GM19043 (cell line): ENCODE measurements around the gene LSM6.

Source experiments
- ATAC-seq: cut with Tn5 transposase; IDR thresholded peaks from one replicate; pipeline ENCODE4 v1.9.1; 2021; ENCODE audit warnings: low read depth; ENCODE audit not compliant: unreplicated experiment

Gene LSM6

DNA sequence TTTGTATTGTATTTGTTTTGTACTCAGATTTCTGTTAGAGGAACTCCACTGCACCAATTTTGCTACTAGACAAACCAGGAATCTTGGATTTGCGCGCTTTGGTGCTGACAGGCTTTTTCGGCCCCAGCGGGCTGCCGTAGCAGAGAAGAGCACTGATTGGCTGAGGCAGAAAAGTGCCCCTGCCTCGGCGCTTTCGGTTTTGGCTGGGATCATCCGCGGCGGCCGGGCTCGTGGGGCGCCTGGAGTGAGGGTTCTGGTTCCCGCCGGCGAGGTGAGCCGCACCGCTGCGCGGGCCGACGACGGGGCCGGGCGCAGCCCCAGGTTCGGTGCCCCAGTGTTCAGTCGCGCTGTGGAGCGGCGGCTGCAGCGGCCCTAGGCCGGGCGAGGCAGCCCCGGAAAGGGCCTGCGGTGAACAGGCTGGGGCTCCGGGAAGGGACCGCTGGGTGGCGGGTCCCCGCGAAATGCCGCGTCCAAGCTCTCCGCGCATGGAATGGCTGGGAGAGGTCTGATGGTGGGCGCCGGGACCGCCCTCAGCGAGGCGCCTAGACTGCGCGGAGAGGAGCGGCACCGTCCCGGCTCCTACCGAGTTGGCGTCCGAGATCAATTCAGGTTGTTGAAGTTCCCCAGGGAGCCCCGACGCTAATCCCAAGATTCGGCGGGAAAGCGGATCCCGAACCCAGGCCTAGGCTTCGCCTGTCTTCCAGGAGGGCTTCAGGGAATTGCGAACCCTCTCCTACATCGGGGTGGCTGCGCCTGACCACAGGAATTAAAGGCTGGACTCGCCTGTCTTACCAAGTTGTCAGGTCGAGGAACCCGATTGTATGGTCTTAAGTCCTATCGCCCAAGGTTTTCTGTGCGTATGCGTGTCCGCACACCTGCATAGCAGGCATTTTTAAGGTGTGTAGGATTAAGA lies at the start of gene LSM6:
LSM6 (plus strand) TSS at position 178 of the 913 bp plus-strand sequence. CDS start 7,204 bp downstream, outside the sequence.
- ATAC-seq: peak; percentile 91

DNA sequence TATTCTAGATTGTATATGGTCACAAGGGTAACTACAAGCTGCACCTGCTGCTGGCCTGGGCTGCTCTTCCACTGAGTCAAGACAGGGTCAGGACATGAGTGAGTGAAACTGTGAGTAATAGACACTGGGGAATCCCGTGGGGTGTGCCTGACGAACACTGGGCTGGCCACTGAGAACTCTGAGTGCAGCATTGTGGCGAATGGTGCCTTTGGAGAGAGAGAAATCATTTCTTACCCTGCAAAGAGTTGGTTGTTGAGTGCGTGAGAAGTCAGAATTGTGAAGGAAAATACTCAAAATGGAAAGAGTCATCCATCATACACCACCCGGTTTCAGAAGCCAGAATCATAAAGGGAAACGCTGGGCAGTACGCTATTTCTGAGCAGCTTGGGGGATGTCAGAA lies 43.1 kb upstream of the LSM6 start:
- ATAC-seq: peak; percentile 95

DNA sequence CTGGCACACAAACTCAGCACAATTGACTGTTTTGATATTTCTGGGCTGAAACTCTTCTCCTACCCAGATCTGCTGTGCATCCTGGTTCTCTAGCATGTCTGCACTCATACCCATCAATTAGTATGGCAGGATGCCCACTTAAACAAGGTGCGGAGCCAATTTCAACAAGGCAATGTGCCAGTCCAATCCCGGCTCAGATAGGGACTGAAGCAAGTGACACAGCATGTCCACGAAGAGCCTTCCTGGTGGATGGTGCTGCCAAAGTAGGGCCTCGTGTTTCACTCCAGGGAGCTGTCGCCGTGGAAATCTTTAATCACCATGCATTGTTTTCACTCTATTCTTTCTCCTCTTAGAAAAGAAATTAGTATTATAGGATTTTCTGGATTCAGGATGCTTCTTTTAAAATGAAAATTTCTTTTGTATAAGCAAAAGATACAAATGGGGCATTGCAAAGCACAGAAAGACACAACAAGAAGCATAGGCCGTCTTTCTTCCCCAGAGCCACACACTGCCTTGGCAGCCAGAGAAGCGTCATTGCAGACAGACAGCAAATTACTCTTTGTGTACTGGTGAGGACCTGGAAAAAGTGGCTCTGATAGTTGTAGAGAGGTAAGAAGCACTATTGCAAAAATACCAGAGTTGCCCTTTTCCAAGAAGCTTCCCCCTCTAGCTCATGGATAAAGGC lies 40.6 kb upstream of the LSM6 start:
- ATAC-seq: no peak

DNA sequence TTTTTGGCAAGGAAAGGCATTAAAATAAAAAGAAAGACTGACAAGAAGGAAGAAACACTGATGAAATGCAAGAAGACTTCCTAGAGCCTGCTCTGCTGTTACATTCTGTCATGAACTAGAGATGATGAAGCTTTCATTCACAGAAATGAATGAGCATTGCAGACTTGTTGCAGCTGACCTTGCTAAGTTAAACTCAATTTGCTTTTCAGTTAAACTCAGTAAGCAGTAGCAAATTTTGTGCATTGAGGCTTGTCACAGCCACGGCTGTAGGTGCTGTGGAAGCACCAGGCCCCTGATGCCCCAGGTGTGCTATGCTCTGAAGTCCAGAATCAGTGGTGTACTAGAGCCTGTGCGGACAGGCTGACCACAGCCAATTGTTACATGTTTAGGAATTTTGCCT lies 39.6 kb upstream of the LSM6 start:
- ATAC-seq: no peak

DNA sequence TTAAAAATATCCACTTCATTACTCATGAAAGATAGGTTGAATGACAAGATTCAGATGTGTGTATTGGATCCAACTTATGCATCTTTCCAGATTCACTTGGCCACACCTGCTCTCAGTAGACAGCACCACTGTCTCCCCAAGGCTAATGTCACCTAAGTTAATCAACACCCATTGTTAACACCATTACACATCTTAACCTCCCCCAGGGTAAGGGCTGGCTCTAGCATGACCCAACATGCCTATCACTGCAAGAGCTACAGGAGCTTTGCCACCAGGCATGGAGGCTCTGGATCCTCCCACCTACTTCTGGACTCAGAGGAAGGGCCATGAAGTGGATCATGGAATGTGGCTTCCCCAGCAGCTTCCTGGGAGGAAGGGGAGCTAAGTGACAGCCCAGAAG lies 32.8 kb upstream of the LSM6 start:
- no peak for ATAC-seq

DNA sequence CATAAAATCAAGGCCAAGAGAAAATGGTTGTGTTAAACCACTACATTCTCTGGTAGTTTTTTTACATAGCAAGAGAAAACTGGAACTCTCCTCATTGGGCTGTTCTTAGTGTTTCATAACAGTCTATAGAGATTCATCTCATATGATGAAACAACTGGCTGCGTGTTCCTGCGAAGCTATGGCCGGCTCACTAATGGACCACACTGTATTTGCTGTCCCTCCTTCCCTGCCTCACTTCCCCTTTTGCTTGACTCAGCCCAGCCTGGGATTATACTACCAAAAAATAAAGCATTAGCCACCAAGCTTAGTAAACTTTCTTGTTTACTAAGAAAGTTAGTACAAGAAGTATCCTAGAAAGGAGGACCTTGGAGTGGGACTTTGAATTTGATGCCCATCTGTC lies 31.6 kb upstream of the LSM6 start:
- ATAC-seq: no peak

DNA sequence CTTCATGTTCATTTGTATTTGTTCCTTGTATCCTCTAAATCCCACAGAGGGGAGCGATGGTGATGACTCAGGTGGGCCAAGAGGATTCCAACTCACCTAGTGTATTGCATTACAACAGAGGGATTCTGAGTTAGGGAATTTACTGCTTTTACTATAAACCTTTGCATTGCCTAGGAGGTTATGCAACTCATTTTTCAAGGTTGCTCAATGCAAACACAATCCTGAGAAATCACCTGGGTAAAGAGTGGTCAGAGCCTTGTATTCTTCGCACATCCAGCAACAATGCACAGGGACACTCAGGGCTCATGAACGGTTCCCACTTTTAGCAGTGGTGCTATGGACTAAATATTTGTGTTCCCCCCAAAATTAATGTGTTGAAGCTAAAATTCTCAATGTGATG lies 28.6 kb upstream of the LSM6 start:
- no peak for ATAC-seq

DNA sequence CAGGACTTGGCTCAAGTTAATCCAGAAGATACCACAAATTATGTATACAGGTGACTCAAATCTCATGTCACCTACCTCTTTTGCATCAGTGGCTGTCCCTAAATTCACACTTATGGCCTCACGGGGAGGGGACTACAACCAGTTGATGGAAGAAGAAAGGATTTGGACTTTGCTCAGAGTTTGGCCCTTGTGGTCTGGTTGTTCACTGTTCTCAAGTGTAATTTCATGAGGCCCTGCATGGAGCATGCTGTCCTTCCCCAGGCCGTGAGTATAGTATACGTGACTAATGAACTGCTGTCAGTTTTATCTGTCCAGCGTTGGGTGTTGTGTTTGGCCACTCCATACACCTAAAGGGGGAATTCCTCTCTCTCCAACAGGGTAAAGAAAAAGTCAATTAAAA lies 27.5 kb upstream of the LSM6 start:
- no peak for ATAC-seq

DNA sequence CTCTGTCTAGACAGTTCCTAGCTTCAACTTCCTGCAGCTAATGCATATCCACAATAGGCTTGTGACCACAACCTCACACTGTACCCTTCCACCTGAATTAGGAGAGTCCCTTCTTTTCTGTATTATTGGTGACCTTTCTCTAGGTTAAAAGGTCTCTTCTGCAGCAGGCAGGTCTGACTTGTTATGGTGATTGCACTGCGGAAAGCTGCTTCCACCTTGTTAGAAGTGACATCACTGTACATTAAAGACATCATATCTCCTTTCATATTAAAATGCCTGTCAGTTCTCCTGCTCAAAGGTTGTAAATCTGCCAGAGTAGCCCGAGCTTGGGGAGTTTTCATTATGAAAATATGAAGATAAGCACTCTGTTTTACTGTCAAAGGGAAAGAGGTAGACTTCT lies 21.5 kb upstream of the LSM6 start:
- no peak for ATAC-seq

DNA sequence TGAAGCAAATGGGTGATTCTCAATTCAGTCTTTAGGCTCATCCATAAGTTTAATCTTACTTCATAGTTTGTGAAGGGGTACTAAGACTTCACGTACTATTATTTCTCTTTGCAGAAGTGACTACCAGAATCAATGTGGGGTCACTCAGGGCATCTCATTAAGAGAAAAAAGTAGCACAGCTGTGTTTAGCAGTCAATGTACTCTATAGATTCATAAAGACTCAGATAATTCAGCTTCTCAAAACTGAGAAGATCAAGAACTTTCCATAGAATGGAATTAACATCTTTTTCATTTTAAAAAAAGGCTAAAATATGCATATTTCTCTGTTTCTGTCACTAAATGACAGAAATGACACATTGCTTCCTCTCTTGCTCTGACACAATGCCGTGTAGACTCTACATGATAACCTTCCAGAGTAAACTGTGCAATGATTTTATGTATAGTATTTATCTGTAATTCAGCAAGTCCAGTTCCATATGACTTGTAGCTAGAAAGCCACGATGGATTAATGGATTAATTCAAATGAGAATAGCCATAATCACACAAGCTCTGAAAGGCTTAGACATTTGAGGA lies 20.3 kb upstream of the LSM6 start:
- no peak for ATAC-seq

DNA sequence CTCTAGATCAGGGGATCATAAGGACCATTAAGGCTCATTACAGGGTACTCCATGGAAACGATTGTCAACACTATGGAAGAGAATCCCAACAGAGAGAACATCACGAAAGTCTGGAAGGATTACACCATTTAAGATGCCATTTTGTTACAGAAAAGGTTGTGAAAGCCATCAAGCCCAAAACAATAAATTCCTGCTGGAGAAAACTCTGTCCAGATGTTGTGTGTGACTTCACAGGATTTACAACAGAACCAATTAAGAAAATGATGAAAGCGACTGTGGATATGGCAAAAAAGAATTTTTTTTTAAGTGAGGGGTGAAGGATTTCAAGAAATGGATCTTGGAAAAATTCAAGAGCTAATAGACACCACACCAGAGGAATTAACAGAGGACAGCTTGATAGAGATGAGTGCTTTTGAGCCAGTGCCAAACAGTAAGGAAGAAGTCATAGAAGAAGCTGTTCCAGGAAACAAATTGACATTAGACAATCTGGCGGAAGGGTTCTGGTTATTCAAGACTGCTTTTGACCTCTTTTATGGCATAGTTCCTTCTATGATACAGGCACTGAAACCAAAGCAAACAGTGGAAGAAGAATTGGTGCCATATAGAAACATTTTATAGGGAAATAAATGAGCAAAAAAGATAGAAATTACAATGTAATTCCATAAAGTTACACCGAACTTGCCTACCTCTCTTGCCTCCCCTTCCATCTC lies 17.3 kb upstream of the LSM6 start:
- ATAC-seq: no peak

DNA sequence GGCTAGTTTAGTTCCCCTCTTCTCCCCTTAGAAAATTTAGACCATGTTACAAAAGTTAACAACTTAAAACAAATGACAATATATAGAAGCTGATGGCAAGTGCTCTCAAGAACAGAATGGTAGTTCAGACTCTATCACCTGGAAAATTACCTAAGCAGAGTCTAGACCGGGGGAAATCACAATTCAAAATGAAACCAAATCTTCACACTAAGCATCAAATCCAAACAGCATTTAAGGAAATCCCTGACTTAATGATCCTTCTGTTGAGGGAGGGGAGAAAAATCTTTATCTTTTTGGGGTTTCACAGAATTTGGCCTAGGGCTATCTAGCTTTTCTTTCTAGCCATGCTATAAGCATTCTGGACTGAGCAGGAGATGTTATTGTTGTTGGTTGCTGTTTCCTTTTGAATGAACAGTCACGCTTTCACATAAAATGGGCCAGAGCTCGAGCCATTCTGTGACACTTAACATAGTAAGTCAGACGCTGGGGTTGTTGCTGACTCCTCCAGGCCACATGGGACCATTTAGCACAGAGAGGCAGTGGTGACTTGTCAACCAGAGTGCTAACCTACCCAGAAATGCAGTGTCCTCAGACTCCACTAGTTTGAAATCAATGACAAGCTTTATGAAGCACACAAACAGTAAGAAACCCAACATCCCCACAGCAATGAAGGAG lies 16.0 kb upstream of the LSM6 start:
- ATAC-seq: peak; percentile 67

DNA sequence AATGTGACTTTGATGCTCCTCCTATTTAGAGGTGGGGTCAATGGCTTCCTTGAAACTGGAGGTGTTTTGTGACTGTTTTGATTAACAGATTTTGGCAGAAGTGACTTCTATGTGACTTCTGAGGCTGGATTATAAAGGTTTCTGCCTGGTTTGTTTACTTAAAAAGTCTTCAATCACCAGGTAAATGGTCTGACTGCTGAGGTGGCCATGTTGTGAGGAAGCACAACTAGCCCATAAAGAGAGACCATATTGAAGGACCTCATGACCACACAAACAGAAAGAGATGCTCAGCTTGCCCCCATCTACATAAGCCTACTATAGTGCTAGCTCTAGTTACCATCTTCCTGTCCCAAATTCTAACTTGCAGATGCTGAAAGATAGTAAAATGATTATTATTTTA lies 14.3 kb upstream of the LSM6 start:
- no peak for ATAC-seq

DNA sequence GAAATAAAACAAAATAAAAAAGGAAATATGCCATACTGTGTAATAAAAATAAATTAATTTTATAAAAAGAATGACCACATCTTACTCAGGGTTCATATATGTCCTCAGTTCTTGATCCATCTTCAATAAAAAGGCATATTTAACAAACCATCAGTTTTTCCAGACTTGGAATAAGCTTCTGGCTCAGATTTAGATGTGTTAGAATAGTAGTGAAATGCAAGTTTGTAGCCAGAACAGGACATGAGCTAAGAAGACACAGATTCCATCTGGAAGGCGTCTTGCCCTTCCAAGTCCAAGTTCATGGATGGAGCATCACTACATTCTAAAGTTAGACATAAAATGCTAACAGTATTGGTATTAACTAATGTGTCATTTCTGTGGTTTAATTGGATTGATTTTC lies 10.3 kb upstream of the LSM6 start:
- no peak for ATAC-seq

DNA sequence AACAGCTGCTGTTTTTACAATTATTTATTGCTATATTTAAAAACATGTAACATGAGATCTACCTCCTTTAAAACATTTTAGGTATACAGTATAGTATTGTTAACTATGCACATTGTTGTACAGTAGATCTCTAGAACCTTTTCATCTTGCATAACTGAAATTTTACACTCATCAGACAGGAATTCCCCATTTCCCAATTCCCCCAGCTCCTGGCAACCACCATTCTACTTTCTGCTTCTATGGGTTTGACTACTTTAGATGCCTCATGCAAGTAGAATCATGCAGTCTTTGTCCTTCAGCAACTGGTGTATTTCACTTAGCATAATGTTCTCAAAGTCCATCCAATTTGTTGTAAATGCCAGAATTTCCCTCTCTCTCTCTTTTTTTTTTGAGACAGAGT lies 9.7 kb upstream of the LSM6 start:
- no peak for ATAC-seq

DNA sequence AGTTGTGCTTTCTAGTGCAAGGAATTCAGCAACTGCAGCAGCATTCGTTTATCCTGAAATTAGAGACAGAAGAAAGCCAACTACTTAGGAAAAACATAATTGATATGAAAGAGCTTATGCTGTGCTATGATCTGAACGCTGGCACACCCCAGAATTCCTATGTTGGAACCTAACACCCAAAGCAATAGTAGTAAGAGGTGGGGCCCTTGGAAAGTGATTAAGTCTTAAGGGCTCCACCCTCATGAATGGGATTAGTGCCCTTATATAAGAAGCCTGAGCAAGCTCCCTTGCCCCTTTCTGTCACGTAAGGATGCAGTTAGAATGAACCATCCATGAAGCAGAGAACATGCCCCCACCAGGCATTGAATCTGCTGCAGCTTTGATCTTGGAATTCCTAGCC lies 5.4 kb upstream of the LSM6 start:
- no peak for ATAC-seq

DNA sequence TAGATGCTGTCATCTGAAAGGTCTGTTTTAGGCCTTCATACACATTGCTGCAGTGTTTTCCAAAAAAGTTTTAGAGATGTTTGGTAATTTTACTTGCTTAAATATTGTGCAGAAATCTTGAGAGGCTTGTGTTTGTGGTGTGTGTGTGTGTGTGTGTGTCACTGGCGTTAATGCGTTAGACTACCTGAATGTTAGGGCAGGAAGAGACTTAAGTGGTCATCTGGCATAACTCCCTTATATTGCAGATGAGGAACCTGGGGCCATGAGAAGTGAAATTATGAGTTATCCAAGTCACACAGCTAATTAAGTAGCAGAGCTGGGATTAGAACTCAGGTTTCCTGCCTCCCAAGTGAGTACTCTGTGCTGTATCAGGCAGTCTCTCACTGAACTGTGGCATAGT lies 1.4 kb downstream of the LSM6 start:
- ATAC-seq: no peak

DNA sequence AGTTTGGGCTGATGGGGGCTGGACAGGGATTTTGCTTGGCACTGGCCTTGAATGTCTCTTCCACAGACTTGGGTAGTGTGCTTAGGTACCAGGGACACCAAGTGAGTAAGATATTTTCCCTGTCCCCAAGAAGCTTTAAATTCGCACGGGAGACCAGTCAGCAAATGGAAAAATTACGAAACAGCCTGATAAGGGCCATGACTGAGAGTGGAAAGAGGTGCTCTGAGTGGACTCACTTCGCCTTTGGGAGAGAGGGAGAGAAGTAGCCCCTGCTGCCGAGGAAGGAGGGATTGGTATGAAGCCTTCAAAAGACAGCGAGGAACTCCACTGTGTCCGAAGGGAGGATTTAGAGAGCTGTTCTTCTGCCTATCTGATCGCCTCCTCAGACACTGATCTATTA lies 2.6 kb downstream of the LSM6 start:
- no peak for ATAC-seq

DNA sequence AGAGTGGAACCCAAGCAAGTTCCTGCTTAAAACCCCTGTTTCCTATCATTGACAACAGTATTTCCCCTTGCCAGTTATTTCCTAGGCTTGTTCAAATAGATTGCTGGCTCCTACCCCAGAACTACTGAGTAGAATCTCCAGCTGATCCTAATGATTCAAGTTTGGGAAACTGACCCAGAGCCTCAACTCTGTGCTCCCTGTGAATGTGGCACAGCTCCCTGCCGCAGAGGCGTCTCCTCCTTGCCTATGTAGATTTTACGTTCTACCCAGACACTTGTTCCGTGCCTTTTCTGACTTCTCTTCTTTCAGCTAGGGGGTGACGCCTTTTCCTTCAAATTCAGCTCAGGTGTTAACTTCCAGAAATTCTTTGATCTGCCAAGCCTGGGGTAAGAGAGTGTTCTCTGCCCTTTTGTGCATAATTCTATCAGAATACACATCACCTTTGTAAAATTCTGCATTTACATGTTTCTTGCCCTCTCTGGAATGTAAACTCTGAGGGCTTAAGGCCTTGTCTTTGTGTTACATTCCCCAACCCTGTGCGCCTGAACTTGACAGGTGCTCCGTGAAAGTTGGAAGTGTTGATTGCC lies 4.4 kb downstream of the LSM6 start:
- no peak for ATAC-seq

DNA sequence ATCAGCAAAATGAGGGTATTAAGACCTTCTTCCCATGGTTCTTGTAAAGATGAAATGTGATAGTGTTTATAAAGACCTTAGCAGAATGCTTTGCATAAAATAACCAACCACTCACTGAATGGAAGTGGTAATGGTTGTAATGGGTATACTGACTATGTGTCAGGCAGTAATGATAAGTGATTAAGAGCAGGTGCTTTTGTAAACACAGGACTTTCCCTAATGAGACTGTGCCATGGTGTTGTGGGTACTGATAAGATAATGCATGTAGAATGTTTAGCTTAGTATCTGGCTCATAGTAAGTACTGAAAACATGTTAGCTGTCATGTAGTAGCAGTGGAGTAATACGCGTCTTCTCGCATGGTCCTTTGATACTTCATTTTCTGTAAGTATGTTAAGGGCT lies 6.9 kb downstream of the LSM6 start:
- ATAC-seq: no peak
